Activated effector memory CD4-positive, alpha-beta T cell treated with Interleukin-2 at 50 U/mL for 16 hours (primary cell): Measurements from ENCODE around the gene DNAI7.

Experiments used
- DNase-seq: peaks from one replicate; pipeline ENCODE4 v3.0.0-alpha.2; 2020

DNAI7 gene

DNA sequence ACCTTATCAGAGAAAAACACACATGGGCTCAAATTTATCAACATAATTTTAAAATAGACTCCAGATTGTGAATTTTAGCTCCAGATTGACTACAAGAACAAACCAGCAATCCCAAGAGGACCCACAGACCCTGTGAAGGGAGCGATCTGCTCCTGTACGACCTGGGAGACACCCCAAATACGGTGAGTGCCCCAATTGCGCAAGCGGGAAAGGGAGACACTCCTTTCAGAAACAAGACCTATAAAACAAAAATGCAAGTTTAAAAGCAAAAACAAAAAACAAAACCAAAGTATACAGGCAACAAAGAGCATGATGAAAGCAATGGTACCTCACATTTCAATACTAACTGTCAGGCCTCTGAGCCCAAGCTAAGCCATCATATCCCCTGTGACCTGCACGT, 32.1 kb downstream of the DNAI7 start:
- no peak for DNase-seq

DNA sequence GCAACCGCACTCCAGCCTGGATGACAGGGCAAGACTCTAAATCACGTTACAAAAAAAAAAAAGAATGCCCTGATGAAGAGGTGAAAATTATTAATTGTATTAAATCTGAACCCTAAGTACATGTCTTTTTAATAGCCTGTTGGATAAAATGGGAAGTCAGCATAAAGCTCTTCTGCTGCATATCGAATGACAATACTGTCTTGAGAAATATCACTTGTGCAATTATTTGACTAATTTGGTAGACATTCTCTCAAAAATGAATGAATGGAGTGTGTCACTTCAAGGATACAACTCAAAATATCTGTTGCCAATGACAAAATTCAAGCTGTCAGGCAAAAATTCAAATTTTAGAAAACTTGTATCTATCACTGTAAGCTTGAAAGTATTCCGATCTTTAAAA, 38.9 kb downstream of the DNAI7 start:
- no peak for DNase-seq

DNA sequence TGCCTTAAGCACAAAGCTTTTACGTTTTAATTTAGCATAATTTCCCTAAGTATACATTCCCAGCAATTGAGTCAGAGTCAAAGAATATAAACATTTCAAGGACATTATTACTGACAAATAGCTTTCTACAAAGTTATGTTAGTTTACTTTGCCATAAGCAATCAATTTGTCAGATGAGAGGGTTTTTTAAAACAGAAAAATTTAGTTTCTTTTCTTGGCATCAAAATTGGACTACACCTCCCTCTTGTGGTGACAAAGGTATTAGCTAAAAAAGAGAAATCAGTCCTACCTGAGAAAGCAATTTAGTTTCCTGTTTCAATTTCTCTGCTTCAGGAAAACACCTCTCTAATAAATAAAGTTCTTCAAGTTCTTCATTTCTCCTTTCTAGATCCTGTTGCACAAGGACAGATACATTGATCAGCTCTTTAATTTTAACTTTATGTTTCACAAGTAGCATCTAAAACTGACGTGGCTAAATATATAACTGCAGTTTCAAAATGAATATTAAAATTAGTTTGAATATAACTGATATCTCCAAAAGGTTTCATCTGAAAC, 39.9 kb downstream of the DNAI7 start:
- DNase-seq: no peak

DNA sequence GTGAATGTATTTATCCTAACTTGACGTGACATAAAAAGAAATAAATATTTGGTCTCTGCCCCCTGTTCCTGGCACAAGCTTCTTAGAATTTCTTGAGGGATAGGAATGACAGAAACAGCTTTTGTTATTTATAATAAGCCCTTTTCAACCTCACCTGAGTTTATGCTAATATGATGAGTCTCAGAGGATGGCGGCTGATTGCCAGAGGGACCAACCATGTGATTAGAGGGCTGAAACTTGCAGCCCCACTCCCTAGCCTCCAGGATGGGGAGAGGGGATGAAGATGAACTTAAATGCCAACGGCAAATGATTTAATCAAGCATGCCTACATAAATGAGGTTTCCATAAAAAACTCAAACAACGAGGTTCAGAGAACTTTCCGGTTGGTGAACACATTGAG, 42.9 kb downstream of the DNAI7 start:
- no peak for DNase-seq

DNA sequence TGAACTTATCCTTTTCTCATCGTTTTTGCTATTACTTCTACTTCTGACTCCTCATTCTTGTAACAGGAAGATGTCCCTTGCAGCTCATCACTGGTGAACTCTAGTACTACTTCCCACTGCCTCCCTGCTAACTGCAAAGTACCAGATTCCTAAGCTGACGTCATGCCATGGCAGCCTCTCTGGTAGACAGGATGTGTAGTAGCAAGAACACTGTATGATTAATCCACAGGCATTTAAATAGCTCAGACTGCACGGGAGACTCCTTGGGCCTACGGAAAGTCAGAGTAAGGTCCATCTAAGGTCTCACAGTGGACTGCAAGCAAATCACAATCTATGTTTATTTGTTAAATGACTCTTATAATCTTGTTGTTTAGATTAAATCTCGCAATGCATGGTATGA, 43.5 kb downstream of the DNAI7 start:
- no peak for DNase-seq

DNA sequence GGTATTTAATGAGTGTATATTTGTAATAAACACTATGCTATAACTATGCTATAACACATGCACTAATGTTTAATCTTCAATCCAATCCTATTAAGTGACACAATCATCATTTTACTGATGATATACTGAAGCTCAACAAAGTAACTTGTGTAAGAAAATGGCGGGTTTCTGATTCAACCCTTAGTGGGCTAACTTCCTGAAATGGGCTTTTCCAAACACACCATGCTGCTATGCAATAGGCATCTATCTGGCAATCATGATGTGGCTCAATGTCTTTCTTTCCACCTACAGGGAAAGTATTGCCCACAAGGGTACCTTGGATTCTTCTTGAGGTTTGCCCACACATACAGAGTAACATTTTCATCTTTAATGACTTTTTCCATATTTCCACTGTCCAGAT, 48.3 kb downstream of the DNAI7 start:
- DNase-seq: no peak

DNA sequence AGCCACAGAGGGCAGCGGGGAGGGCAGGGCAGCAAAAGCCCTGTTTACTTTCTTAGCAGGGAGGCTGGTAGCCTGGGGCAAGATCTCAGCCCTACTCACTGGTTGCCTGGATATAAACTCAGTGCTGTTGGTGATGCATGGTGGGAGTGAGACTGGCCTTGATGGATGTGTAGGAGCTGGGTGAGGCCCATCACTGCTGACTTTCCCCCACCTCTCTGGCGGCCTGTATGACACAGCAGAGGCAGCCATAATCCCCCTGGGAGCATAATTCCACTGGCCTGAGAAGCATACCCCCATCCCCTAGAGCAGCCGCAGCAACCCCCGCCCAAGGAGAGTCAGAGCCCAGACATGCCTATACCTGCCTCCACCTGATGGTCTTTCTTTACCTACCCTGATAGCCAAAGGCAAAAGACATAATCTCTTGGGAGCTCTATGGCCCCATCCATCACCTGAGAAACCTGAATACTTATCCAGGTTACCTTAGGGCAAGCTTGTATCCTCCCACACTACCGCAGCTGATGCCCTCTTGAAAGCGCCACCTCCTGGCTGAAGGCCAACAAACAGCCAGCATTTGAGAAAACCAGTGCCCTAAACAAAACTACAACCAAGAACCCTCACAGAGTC, 59.3 kb downstream of the DNAI7 start:
- DNase-seq: no peak

DNA sequence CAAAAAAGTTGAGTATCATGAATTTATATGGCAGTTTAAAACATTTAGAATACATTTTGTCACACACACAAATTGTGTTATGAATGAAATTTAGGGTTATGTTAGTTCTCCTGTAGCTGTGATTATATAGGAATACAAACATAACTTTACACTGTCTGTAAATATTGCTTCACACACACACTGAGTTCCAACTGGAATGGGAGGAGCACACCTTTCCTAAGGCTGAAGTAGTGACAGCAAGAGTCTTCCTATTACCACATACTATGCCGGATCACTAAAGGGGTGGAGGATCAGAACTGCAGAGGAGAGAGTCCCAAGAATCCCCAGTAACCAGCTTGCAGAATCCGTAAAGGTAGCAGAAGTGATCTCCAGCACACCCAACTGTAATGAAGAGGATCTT, 63.7 kb downstream of the DNAI7 start:
- DNase-seq: no peak

DNA sequence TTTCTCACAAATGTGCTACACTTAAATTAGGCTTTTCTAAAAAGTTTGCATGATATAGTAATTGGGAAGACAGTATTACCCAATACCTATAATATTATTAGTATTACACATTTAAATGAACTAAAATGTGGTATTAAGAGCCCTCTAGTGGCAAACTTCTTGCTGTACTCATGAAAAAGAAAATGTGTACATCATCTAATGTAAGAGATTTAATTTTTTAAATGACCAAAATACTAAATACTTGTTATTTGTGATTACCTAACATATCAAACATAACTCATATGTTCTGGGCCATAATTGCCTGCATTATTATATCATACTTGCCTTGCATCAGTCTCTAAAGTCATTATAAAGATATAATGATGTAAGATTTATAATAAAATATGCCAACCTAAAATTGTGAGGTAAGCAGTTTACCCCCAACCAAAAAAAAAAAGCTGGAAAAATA, 64.2 kb downstream of the DNAI7 start:
- no peak for DNase-seq

DNA sequence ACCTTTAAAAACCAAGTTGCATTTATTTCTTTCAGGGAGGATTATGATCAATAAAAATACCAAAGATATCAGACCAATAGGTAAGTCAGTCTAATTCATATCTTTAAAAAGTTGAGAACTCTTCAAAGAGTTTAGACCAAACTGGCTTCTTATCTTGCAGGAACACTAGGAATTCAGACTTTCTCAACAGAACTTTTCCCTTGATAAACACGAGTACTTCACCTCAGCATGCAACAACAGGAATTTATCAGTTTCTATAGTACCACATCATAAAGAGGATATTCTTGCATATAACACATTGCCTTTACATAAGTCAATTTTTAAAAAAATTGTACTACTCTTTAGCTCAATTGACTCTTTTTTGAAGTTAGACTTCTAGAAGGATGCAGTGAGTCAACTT, 68.2 kb downstream of the DNAI7 start:
- DNase-seq: no peak

DNA sequence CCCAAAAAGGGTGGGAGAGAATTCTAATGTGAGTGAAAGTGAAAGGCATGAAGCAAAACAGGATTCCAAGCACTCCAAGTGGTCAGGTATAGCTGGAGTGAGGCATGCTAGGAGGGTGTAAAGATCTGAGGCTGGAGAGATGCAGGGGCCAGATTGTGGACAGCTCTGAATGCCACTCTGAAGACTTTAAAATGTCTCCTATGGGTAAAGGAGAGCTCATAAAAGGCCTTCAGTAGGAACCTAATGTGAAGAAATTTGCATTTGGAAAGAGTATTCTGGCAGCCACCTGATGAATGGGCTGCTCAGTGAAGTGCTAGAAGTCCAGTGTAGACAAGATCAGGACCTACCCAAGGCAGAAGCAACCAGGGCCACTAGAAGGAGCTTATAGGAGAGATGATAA, 68.9 kb downstream of the DNAI7 start:
- no peak for DNase-seq

DNA sequence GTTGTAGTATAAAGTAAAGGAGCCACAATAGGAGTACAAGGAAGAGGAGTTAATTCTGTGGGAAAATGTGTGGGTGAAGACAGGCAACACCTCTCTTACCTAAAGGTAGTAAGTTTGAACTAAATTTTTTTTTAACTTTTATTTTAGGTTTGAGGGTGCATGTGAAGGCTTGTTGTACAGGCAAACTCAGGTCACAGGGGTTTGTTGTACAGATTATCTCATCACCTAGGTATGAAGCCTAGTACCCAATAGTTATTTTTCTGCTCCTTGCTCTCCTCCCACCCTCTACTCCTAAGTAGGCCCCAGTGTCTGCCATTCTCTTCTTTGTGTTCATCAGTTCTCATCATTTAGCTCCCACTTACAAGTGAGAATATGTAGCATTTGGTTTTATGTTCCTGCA, 70.5 kb downstream of the DNAI7 start:
- no peak for DNase-seq

DNA sequence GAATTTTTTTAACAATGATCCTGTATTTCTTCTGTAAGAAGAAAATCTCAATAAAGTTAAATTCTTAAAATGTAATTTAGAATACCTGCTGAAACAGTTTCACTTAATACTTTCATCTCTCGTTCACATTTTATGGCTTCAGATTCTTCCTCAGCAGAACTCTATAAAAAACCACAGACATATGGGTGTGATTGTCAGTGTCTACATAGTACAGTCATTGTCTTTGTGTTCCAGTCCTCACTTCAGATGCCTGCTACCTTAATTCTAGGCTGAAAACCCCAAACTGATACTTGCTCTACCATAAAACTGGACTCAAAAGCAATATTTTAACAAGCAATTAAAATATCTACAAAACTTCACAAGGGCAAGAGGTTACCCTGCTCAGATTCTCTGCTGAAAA, 71.8 kb downstream of the DNAI7 start:
- DNase-seq: no peak

DNA sequence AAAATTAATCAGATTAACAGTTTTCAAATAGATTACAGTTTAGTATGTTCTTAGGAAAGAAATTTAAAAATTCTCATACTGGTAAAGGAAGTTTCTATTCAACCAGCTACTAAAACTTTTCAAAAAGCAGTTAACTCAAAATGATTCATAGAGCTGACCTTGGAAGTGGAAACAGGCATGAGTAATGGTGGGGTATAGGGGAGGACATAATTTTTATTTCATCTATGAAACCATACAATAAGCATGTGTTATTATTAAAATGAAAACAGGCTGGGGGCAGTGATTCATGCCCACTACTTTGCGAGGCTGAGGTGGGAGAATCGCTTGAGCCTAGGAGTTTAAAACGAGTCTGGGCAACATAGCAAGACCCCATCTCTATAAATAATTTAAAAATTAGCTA, 73.0 kb downstream of the DNAI7 start:
- no peak for DNase-seq

DNA sequence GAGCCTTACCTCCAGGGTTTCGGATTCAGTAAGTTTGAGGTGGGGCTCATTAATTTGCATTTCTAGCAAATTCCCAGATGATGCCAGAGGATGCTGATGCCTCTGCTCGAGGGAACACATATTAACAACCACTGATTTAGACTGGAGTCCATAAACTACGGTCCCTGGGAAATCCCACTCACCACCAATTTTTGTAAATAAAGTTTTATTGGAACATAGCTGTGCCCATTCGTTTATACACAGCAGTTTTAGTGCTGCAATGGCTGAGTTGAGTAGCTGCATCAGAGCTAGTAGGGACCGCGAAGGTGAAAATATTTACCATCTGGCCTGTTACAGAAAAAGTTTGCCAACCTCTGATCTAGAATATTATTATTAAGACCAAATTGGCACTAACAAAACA, 73.8 kb downstream of the DNAI7 start:
- DNase-seq: no peak

DNA sequence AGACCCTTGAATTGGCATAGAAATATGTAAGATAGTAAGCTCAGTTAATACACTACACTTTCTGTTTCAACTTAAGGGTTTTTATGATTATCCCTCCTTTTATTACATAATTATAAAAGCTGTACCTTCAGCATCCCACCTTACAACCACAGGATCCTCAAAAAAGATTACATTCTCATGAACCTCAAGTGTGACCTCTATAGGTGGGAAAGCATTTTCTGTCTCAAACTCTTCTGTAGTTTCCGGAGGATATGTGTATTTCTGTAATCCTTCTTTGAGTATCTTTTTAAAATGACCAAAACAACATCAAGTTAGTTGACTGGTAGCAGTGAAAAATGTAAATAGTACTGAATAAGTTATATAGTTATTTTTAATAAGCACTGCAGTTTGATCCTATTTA, 75.9 kb downstream of the DNAI7 start:
- DNase-seq: no peak

DNA sequence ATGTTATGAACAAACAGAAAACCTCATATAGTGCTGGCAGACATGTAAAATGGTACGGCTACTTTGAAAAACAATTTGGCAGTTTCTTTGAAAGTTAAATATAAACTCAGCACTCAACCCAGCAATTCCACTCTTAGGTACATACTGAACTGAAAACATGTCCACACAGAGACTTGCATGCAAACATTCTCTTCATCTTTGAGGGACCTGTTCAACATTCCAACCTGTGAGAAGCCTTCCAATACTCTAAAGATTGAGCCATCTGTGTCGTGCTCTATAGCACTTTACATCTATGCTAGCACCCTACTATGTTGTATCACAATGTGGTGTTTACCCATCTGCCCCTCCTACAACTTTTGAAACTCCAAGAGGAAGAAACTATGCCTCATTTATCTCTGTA, 79.3 kb downstream of the DNAI7 start:
- DNase-seq: no peak

DNA sequence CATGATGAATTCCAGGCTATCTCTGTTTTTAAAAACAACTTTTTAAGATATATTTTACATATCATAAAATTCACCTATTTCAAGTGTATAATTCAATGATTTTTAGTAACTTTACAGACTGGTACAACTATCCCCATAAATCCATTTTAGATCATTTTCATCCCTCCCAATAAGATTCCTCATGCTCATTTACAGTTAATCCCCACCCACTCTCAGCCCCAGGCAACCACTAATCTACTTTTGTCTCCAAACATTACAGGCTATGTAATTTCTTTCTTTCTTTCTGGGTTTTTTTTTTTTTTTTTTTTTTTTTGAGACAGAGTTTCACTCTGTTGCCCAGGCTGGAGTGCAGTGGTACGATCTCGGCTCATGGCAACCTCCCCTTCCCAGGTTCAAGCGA, 81.3 kb downstream of the DNAI7 start:
- no peak for DNase-seq

DNA sequence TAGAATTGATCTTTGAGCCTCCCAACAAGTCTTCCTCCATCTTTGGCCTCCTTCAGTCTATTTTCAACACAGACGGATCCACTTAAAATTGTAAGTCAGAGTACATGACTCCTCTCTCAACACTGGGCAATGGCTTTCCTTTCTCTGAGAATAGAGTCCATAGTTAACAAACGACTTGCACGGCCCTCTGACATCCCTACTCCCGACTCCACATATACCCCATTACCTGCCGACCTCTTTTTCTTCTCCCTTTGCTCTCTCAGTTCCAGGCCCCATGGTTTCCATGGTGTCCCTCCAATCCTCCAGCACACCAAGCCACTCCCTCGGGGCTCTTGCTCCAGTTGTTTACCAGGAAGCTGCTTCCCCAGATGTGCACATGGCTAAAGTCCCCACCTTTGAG, 84.7 kb downstream of the DNAI7 start:
- DNase-seq: no peak

DNA sequence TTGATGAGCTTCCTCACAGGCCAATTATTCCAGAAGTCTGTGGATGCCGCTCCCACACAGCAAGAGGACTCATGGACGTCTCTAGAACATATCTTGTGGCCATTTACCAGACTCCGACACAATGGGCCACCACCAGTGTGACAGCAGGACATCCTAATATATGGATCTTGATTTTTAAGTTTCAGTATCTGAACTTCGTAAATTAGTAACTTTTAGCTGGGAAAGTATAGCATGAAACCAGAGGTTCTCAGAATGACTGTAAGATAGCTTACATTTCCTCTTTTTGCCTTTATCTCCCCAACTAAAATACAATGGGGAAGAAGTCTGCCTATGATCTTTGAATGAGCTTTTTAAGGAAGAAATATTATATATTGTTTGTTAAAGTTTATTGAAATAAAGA, 87.0 kb downstream of the DNAI7 start:
- no peak for DNase-seq

DNA sequence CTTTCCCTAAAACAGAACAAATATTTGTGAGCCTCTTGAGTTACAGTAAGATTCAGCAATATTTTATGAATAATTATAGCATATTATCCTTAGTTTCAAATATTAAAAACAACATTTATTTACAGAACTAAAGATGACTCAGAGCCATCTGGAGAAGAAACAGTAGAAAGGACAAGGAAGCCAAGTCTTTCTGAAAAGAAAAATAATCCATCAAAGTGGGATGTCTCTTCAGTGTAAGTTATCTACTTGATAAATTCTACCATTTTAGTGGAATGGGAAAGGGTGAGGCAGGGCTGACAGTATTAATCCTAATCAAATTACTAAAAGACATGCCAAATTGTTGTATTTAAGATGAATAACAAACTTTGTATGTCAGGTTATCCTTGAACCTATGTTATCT, 88.1 kb downstream of the DNAI7 start:
- no peak for DNase-seq

DNA sequence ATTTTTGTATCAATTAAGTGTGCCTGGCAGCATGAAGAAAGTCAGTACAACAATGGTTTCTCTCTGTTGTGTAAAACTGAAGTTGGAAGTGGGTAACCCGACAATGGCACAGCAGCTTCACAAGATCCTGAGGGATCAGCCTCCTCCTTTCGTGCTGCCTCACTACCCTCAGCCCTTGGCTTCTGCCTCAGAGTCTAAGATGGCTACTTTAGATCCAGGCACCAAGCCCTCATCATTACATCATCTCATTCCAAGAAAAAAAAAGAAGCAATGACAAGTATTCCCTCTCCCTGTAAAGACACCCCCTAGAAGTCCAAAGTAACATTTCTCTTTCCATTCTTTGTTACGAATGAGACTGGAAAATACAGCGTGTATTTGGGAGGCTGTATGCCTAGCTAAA, 92.6 kb downstream of the DNAI7 start:
- DNase-seq: no peak

DNA sequence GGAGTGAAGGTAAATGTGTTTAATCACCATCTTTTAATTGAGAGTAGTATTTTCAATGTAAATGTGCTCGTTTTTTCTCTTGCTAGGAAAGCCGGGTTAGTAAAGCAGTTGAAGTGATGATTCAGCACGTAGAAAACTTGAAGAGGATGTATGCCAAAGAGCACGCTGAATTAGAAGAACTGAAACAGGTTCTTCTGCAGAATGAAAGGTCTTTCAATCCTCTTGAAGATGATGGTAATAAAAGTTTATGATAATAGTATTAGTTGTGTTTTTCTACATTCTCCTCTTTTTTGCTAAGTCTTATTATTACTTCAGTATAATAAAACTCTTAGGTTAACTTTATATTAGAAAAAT, 93.9 kb downstream of the DNAI7 start:
- no peak for DNase-seq

DNA sequence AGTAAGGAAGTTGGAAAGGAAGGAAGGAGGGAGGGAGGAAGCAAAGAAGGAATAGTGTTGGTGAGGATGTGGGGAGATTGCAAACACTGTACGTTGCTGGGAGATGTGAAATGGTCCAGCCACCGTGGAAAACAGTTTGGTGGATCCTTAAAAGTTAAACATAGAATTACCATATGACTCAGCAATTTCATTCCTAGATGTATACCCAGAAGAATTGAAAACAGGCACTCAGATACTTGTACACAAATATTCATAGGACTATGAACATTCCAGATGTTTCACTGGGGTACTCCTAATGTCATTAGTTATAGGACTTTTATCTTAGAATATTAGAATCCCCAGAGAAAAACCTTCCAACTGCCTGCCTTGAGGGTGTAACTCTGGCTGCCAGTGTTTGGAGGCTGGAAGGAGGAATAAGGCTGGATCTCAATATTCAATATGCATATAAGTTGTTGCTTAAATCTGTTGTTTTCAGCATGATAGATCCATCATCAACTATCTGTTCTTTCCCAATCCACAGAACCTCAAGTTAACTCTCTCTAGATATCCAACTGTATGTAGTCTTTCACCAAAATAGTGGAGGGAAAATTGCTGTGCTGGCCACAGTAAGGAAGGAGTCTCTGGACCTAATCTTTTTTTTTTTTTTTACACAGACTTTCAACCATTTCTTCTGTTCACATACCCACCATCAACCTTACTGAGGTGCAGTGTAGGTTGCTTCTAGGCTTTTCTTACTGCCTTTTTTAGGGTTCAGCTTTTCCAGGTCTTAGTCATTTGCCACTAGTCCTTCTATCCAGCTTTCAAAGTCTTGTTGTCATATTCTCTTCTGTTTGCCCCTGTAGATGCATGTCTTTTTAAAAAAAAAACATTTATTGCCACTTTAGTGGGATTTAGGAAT, 94.5 kb downstream of the DNAI7 start:
- DNase-seq: no peak

DNA sequence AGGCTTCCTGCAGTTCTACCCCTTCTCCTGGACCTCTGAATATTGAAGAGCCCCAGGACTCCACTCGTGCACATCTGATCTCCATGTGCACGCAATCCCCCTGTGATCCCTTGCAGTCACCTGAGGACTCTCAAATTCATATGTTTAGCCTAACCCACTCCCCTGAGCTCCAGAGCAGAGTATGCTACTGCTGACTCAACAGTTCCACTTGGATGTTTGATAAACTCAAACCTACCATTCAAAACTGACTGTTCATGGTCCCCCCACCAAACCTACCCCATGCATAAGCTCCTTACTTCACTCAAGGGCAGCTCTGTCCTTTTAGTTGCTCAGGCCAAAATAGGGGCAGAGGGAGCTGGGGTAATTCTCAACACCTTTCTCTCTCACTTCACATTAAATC, 96.0 kb downstream of the DNAI7 start:
- DNase-seq: no peak
